IPS-18a (cell line): ENCODE results near the gene GJA3.

ENCODE experiments used
- H3K27ac ChIP-seq: one replicate; pipeline ENCODE4 v1.5.1; 2013; ENCODE audit warnings: low read length
- H3K27me3 ChIP-seq: one replicate; pipeline ENCODE4 v1.6.1; 2013; ENCODE audit warnings: mild to moderate bottlenecking, low read length; ENCODE audit not compliant: control insufficient read depth, insufficient read depth
- H3K36me3 ChIP-seq: one replicate; pipeline ENCODE4 v1.6.1; 2013; ENCODE audit warnings: low read depth, low read length; ENCODE audit not compliant: control insufficient read depth
- H3K4me1 ChIP-seq: one replicate; pipeline ENCODE4 v1.6.1; 2013; ENCODE audit warnings: low read depth, low read length; ENCODE audit not compliant: control insufficient read depth
- H3K4me3 ChIP-seq: one replicate; pipeline ENCODE4 v1.5.1; 2013; ENCODE audit warnings: low read length
- H3K9ac ChIP-seq: one replicate; pipeline ENCODE4 v1.6.1; 2013; ENCODE audit warnings: mild to moderate bottlenecking, low read length, moderate library complexity
- H3K9me3 ChIP-seq: one replicate; pipeline ENCODE4 v1.6.1; 2013; ENCODE audit warnings: low read depth, low read length; ENCODE audit not compliant: control insufficient read depth

The GJA3 gene

GRCh38 chr13:20177049-20177831, 16.4 kb upstream of the GJA3 start:
- no peak overlapping the region for H3K9ac ChIP-seq

GRCh38 chr13:20175907-20176652, 15.2 kb upstream of the GJA3 start:
- H3K27ac ChIP-seq = no peak overlapping the region
- H3K4me3 ChIP-seq = no peak overlapping the region
- no peaks in the 10 kb centered on the region for H3K4me1 ChIP-seq
- H3K27me3 ChIP-seq = no peaks in the 10 kb centered on the region
- H3K9ac ChIP-seq = no peak overlapping the region
- no peaks in the 10 kb centered on the region for H3K9me3 ChIP-seq
- H3K36me3 ChIP-seq = no peaks in the 10 kb centered on the region

More at GRCh38 chr13:20177049-20177831, 16.4 kb upstream of the GJA3 start:
- no peak overlapping the region for H3K4me3 ChIP-seq
- no peaks in the 10 kb centered on the region for H3K4me1 ChIP-seq
- H3K27me3 ChIP-seq = no peaks in the 10 kb centered on the region
- no peaks in the 10 kb centered on the region for H3K9me3 ChIP-seq
- no peak overlapping the region for H3K27ac ChIP-seq
- H3K36me3 ChIP-seq = no peaks in the 10 kb centered on the region

GRCh38 chr13:20175406-20175794, 14.5 kb upstream of the GJA3 start:
- Histone ChIP-seq H3K4me3 (no peak overlapping the region), H3K27ac (no peak overlapping the region), H3K9ac (no peak overlapping the region), H3K4me1 (no peaks in the 10 kb centered on the region), H3K9me3 (no peaks in the 10 kb centered on the region), H3K27me3 (no peaks in the 10 kb centered on the region), H3K36me3 (no peaks in the 10 kb centered on the region)

GRCh38 chr13:20174656-20175405, 14.0 kb upstream of the GJA3 start:
- Histone ChIP-seq H3K27ac (no peak overlapping the region), H3K9me3 (no peaks in the 10 kb centered on the region), H3K4me3 (no peak overlapping the region), H3K27me3 (no peaks in the 10 kb centered on the region), H3K4me1 (no peaks in the 10 kb centered on the region), H3K36me3 (no peaks in the 10 kb centered on the region), H3K9ac (no peak overlapping the region)

- no peak overlapping the region for H3K9ac ChIP-seq
- H3K4me1 ChIP-seq = no peaks in the 10 kb centered on the region
- no peaks in the 10 kb centered on the region for H3K27me3 ChIP-seq
- H3K4me3 ChIP-seq = no peak overlapping the region
- H3K27ac ChIP-seq = no peak overlapping the region
- no peaks in the 10 kb centered on the region for H3K9me3 ChIP-seq
- H3K36me3 ChIP-seq = no peaks in the 10 kb centered on the region
Observed at GRCh38 chr13:20173116-20173746, 12.4 kb upstream of the GJA3 start.

GRCh38 chr13:20171364-20171763, 10.5 kb upstream of the GJA3 start:
- no peaks in the 10 kb centered on the region for H3K27me3 ChIP-seq
- no peak overlapping the region for H3K4me3 ChIP-seq
- no peaks in the 10 kb centered on the region for H3K9me3 ChIP-seq
- H3K36me3 ChIP-seq = no peaks in the 10 kb centered on the region
- H3K4me1 ChIP-seq = no peaks in the 10 kb centered on the region
- no peak overlapping the region for H3K9ac ChIP-seq
- no peak overlapping the region for H3K27ac ChIP-seq

GRCh38 chr13:20170921-20171320, 10.1 kb upstream of the GJA3 start:
- Histone ChIP-seq H3K9me3 (no peaks in the 10 kb centered on the region), H3K27ac (no peak overlapping the region), H3K27me3 (no peaks in the 10 kb centered on the region), H3K4me3 (no peak overlapping the region), H3K4me1 (no peaks in the 10 kb centered on the region), H3K36me3 (no peaks in the 10 kb centered on the region), H3K9ac (no peak overlapping the region)

GRCh38 chr13:20168396-20168795, 7.5 kb upstream of the GJA3 start:
- H3K9ac ChIP-seq = no peak overlapping the region
- no peak overlapping the region for H3K4me3 ChIP-seq
- no peak overlapping the region for H3K27ac ChIP-seq
- H3K36me3 ChIP-seq = no peaks in the 10 kb centered on the region
- H3K27me3 ChIP-seq = peaks cover under 1% of the 10 kb centered on the region
- no peaks in the 10 kb centered on the region for H3K4me1 ChIP-seq
- H3K9me3 ChIP-seq = no peaks in the 10 kb centered on the region

- no peaks in the 10 kb centered on the region for H3K36me3 ChIP-seq
- no peak overlapping the region for H3K4me3 ChIP-seq
- H3K27me3 ChIP-seq = peaks cover 28% of the 10 kb centered on the region
- H3K9ac ChIP-seq = no peak overlapping the region
- no peaks in the 10 kb centered on the region for H3K4me1 ChIP-seq
- no peaks in the 10 kb centered on the region for H3K9me3 ChIP-seq
- H3K27ac ChIP-seq = no peak overlapping the region
Observed at GRCh38 chr13:20165417-20166257, 4.8 kb upstream of the GJA3 start.

GRCh38 chr13:20161951-20162300, 1.1 kb upstream of the GJA3 start:
- Histone ChIP-seq H3K36me3 (no peaks in the 10 kb centered on the region), H3K4me3 (peak overlapping the region; percentile 66), H3K4me1 (peaks cover 9% of the 10 kb centered on the region), H3K9ac (no peak overlapping the region), H3K27me3 (peaks cover 65% of the 10 kb centered on the region), H3K27ac (no peak overlapping the region), H3K9me3 (no peaks in the 10 kb centered on the region)
